HEK293 (cell line): Measurements from ENCODE around the gene TIAM2.

Source experiments
- CTCF ChIA-PET: fragments of 350-600 bp; formaldehyde crosslinking; extraction: SDS; loops from one replicate; lab custom pipeline; 2021; ENCODE audit warnings: antibody characterized with exemption; lab: Yijun Ruan, JAX
- POLR2A ChIA-PET: fragments of 300-600 bp; formaldehyde crosslinking; extraction: SDS; loops from one replicate; lab custom pipeline; 2020; ENCODE audit warnings: antibody characterized with exemption, inconsistent platforms; lab: Yijun Ruan, JAX
- H3K27ac ChIP-seq: fragments of 200-500 bp; sonication (Bioruptor generic); 2 replicates; pipeline ENCODE4 v1.5.1; 2014; ENCODE audit warnings: low read depth, low read length, control low read depth, inconsistent platforms; ENCODE audit errors: extremely low read depth
- H3K36me3 ChIP-seq, 2 experiments: fragments of 200-500 bp in 1 of 2; sonication (Bioruptor generic) in 1 of 2; 1 replicate in 1 of 2; 2 replicates in 1 of 2; pipeline ENCODE4 v1.5.1; 2014 to 2017; ENCODE audit warnings: inconsistent platforms in 2 of 2, low read length in 2 of 2; ENCODE audit not compliant: control insufficient read depth in 2 of 2, insufficient read depth in 1 of 2
- H3K4me1 ChIP-seq: fragments of 200-500 bp; sonication (Bioruptor generic); 2 replicates; pipeline ENCODE4 v1.5.1; 2014; ENCODE audit warnings: mild to moderate bottlenecking, low read length, inconsistent platforms; ENCODE audit not compliant: control insufficient read depth, insufficient read depth
- H3K4me3 ChIP-seq: 2 replicates; pipeline ENCODE4 v1.5.1; 2011; ENCODE audit warnings: low read depth, mild to moderate bottlenecking, control low read depth, low read length, moderate library complexity
- H3K9me3 ChIP-seq: fragments of 200-500 bp; sonication (Bioruptor generic); 2 replicates; pipeline ENCODE4 v1.5.1; 2014; ENCODE audit warnings: low read depth, low read length, inconsistent platforms; ENCODE audit not compliant: control insufficient read depth, insufficient read depth
- FEZF1 ChIP-seq: fragments of 450-650 bp; formaldehyde crosslinking; IDR thresholded peaks from 2 replicates; pipeline ENCODE4 v1.5.1; 2016; ENCODE audit warnings: missing biosample characterization, missing genetic modification characterization
- HOXA7 ChIP-seq: sonication (generic); formaldehyde crosslinking; IDR thresholded peaks from 2 replicates; pipeline ENCODE4 v1.8.1; 2022; ENCODE audit warnings: missing genetic modification reagents, borderline replicate concordance
- KLF10 ChIP-seq: fragments of 450-650 bp; IDR thresholded peaks from 2 replicates; pipeline ENCODE4 v1.5.1; 2018; ENCODE audit warnings: missing biosample characterization, mild to moderate bottlenecking, missing genetic modification characterization
- OVOL3 ChIP-seq: fragments of 450-650 bp; formaldehyde crosslinking; IDR thresholded peaks from 2 replicates; pipeline ENCODE4 v1.5.1; 2016; ENCODE audit warnings: missing biosample characterization, missing genetic modification characterization
- TCF7L2 ChIP-seq: IDR thresholded peaks from 2 replicates; pipeline ENCODE4 v1.6.1; 2011; ENCODE audit warnings: low read depth, mild to moderate bottlenecking, inconsistent platforms, low read length, moderate library complexity, borderline replicate concordance
- ZBTB20 ChIP-seq: fragments of 450-650 bp; formaldehyde crosslinking; IDR thresholded peaks from 2 replicates; pipeline ENCODE4 v1.5.1; 2016; ENCODE audit warnings: missing biosample characterization, missing genetic modification characterization
- ZBTB48 ChIP-seq: fragments of 450-650 bp; formaldehyde crosslinking; IDR thresholded peaks from 2 replicates; pipeline ENCODE4 v1.5.1; 2016; ENCODE audit warnings: missing biosample characterization, missing genetic modification characterization
- ZNF426 ChIP-seq: fragments of 450-650 bp; formaldehyde crosslinking; IDR thresholded peaks from 2 replicates; pipeline ENCODE4 v1.5.1; 2017; ENCODE audit warnings: missing biosample characterization, missing genetic modification characterization, mild to moderate bottlenecking, inconsistent platforms, moderate library complexity
- ZNF600 ChIP-seq: fragments of 450-650 bp; formaldehyde crosslinking; IDR thresholded peaks from 2 replicates; pipeline ENCODE4 v1.5.1; 2016; ENCODE audit warnings: missing biosample characterization, missing genetic modification characterization
- ZNF623 ChIP-seq: fragments of 450-650 bp; formaldehyde crosslinking; IDR thresholded peaks from 2 replicates; pipeline ENCODE4 v1.5.1; 2016; ENCODE audit warnings: missing biosample characterization, missing genetic modification characterization
- ZNF664 ChIP-seq: fragments of 450-650 bp; formaldehyde crosslinking; IDR thresholded peaks from 2 replicates; pipeline ENCODE4 v1.5.1; 2016; ENCODE audit warnings: missing biosample characterization, missing genetic modification characterization
- ZNF707 ChIP-seq: fragments of 450-650 bp; formaldehyde crosslinking; IDR thresholded peaks from 2 replicates; pipeline ENCODE4 v1.5.1; 2016; ENCODE audit warnings: missing biosample characterization, missing genetic modification characterization
- TF ChIP-seq, protein P1 (sequence below): sonication (generic); formaldehyde crosslinking; IDR thresholded peaks from 2 replicates; pipeline ENCODE4 v1.8.1; 2022; ENCODE audit warnings: mild to moderate bottlenecking, moderate library complexity, missing genetic modification reagents
- TF ChIP-seq, protein P2 (sequence below): fragments of 450-650 bp; formaldehyde crosslinking; conservative IDR thresholded peaks from 2 replicates; pipeline ENCODE4 v1.5.1; 2016; ENCODE audit warnings: low read depth, missing biosample characterization, missing genetic modification characterization
- TF ChIP-seq, protein P3 (sequence below): fragments of 450-650 bp; formaldehyde crosslinking; IDR thresholded peaks from 2 replicates; pipeline ENCODE4 v1.5.1; 2016; ENCODE audit warnings: missing biosample characterization, missing genetic modification characterization
- TF ChIP-seq, protein P4 (sequence below): fragments of 450-650 bp; formaldehyde crosslinking; IDR thresholded peaks from 2 replicates; pipeline ENCODE4 v1.5.1; 2017; ENCODE audit warnings: missing biosample characterization, mild to moderate bottlenecking, missing genetic modification characterization, moderate library complexity

TIAM2 gene

DNA sequence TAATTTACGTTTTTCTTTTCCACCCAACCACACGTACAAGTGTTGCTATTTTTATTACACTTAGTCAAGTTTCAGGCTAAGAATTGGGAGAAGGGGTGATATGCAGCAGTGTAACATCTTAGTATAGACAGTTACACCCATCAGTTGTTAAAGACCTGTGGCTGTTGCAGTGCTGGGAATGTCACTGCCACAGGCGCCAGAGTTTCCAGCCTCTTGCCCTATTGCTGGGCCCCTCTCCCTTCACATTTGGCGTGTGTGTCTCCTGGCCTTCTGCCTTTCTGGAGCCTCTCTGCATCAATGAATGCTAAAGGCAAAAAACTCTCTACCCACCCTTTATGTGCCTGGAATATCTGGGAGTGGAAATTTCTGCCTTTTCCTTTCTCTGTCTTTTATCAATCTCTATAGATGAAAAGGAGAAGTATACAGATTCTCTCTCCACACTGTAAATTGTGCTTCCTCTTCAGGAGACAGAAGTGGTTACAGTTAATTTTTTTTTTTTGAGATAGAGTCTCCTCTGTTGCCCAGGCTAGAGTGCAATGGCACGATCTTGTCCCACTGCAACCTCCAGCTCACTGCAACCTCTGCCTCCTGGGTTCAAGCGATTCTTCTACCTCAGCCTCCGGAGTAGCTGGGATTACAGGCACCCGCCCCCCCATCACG lies 73.0 kb downstream of the TIAM2 start (continued):
- TF ChIP-seq, protein P1, sequence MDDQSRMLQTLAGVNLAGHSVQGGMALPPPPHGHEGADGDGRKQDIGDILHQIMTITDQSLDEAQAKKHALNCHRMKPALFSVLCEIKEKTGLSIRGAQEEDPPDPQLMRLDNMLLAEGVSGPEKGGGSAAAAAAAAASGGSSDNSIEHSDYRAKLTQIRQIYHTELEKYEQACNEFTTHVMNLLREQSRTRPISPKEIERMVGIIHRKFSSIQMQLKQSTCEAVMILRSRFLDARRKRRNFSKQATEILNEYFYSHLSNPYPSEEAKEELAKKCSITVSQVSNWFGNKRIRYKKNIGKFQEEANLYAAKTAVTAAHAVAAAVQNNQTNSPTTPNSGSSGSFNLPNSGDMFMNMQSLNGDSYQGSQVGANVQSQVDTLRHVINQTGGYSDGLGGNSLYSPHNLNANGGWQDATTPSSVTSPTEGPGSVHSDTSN (CRISPR knock-in tag), result no peak
- TF ChIP-seq ZNF600 (tag by site-specific recombination) (no peak), ZNF664 (tag by site-specific recombination) (no peak), HOXA7 (CRISPR knock-in tag) (no peak), ZNF426 (tag by site-specific recombination) (no peak), FEZF1 (tag by site-specific recombination) (no peak), KLF10 (tag by site-specific recombination) (no peak), ZNF707 (tag by site-specific recombination) (no peak)
- TF ChIP-seq, protein P2, sequence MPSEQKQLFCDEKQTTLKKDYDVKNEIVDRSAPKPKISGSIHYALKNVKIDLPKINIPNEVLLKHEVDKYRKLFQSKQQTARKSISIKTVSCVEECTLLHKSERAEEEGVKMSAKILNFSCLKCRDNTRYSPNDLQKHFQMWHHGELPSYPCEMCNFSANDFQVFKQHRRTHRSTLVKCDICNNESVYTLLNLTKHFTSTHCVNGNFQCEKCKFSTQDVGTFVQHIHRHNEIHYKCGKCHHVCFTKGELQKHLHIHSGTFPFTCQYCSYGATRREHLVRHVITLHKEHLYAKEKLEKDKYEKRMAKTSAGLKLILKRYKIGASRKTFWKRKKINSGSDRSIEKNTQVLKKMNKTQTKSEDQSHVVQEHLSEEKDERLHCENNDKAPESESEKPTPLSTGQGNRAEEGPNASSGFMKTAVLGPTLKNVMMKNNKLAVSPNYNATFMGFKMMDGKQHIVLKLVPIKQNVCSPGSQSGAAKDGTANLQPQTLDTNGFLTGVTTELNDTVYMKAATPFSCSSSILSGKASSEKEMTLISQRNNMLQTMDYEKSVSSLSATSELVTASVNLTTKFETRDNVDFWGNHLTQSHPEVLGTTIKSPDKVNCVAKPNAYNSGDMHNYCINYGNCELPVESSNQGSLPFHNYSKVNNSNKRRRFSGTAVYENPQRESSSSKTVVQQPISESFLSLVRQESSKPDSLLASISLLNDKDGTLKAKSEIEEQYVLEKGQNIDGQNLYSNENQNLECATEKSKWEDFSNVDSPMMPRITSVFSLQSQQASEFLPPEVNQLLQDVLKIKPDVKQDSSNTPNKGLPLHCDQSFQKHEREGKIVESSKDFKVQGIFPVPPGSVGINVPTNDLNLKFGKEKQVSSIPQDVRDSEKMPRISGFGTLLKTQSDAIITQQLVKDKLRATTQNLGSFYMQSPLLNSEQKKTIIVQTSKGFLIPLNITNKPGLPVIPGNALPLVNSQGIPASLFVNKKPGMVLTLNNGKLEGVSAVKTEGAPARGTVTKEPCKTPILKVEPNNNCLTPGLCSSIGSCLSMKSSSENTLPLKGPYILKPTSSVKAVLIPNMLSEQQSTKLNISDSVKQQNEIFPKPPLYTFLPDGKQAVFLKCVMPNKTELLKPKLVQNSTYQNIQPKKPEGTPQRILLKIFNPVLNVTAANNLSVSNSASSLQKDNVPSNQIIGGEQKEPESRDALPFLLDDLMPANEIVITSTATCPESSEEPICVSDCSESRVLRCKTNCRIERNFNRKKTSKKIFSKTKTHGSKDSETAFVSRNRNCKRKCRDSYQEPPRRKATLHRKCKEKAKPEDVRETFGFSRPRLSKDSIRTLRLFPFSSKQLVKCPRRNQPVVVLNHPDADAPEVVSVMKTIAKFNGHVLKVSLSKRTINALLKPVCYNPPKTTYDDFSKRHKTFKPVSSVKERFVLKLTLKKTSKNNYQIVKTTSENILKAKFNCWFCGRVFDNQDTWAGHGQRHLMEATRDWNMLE, result no peak
- TF ChIP-seq, protein P3, sequence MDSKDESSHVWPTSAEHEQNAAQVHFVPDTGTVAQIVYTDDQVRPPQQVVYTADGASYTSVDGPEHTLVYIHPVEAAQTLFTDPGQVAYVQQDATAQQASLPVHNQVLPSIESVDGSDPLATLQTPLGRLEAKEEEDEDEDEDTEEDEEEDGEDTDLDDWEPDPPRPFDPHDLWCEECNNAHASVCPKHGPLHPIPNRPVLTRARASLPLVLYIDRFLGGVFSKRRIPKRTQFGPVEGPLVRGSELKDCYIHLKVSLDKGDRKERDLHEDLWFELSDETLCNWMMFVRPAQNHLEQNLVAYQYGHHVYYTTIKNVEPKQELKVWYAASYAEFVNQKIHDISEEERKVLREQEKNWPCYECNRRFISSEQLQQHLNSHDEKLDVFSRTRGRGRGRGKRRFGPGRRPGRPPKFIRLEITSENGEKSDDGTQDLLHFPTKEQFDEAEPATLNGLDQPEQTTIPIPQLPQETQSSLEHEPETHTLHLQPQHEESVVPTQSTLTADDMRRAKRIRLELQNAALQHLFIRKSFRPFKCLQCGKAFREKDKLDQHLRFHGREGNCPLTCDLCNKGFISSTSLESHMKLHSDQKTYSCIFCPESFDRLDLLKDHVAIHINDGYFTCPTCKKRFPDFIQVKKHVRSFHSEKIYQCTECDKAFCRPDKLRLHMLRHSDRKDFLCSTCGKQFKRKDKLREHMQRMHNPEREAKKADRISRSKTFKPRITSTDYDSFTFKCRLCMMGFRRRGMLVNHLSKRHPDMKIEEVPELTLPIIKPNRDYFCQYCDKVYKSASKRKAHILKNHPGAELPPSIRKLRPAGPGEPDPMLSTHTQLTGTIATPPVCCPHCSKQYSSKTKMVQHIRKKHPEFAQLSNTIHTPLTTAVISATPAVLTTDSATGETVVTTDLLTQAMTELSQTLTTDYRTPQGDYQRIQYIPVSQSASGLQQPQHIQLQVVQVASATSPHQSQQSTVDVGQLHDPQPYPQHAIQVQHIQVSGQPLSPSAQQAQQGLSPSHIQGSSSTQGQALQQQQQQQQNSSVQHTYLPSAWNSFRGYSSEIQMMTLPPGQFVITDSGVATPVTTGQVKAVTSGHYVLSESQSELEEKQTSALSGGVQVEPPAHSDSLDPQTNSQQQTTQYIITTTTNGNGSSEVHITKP, result no peak

DNA sequence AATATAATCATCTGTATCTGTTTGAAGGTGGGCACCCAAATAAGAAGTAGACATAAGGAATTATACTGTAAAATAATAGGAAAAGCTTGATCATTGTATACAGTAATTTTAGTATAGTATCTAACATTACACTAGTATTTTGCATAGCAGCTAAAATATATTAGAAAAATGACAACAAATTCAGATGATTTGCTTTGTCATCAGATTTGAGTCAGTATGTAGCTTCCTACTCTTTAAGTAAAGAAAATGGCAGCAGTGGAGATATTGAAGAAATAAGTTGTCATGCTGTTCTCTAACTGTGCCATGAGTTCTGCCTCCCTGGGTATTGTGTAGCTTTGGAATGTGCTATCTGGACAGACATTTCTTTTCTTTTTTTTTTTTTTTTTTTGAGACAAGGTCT lies 74.4 kb downstream of the TIAM2 start:
- ChIA-PET POLR2A (no interaction called here), CTCF (interaction anchor here (0.6 to 1.7 kb wide), 4 partner anchors 9 to 305 kb away, joined by 3 to 5 read pairs (median 3); no protein-coding TSS in a partner anchor)
- Histone ChIP-seq H3K9me3 (no peaks in the 10 kb centered on the region), H3K27ac (no peak overlapping the region), H3K36me3 (no peaks in the 10 kb centered on the region), H3K4me3 (no peak overlapping the region), H3K4me1 (no peaks in the 10 kb centered on the region)
- TF ChIP-seq OVOL3 (tag by site-specific recombination) (no peak), ZBTB20 (tag by site-specific recombination) (no peak), ZBTB48 (tag by site-specific recombination) (no peak), TCF7L2 (no peak), ZNF623 (no peak)
- TF ChIP-seq, protein P4, sequence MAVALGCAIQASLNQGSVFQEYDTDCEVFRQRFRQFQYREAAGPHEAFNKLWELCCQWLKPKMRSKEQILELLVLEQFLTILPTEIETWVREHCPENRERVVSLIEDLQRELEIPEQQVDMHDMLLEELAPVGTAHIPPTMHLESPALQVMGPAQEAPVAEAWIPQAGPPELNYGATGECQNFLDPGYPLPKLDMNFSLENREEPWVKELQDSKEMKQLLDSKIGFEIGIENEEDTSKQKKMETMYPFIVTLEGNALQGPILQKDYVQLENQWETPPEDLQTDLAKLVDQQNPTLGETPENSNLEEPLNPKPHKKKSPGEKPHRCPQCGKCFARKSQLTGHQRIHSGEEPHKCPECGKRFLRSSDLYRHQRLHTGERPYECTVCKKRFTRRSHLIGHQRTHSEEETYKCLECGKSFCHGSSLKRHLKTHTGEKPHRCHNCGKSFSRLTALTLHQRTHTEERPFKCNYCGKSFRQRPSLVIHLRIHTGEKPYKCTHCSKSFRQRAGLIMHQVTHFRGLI (tag by site-specific recombination), result no peak
